ENCODE results near the gene UBE2G2. TPM values are rescaled to one million over a fixed set of nuclear protein-coding genes. Genes with fewer than 3 reads are reported as not detected.

UBE2G2 gene
- total RNA-seq, 1 experiment from 2014 or later: 121 TPM

- Histone ChIP-seq H3K18ac (ENCODE audit: insufficient read length, low read depth, low read length) (peak overlapping the region; percentile 29), H2BK12ac (ENCODE audit: insufficient read length, low read depth, low read length) (no peak overlapping the region), H3K27me3 (ENCODE audit: insufficient read depth, low read length) (no peaks in the 10 kb centered on the region), H2BK15ac (ENCODE audit: low read depth, low read length) (no peak overlapping the region), H3K23ac (ENCODE audit: insufficient read length, low read depth, low read length) (no peak overlapping the region), H4K20me1 (ENCODE audit: control insufficient read depth, insufficient read depth, insufficient read length) (no peaks in the 10 kb centered on the region), H3K4ac (ENCODE audit: low read depth, low read length) (no peak overlapping the region), H4K91ac (ENCODE audit: insufficient read length, low read depth, low read length) (no peak overlapping the region), H3K79me2 (ENCODE audit: insufficient read depth, low read length) (no peaks in the 10 kb centered on the region), H3K27ac (ENCODE audit: insufficient read length, low read depth, low read length) (no peak overlapping the region), H2AFZ (ENCODE audit: low read length) (no peak overlapping the region), H2BK120ac (ENCODE audit: low read depth, low read length, poor library complexity, severe bottlenecking) (no peak overlapping the region), H3K4me1 (ENCODE audit: insufficient read depth, low read length) (peaks cover 3% of the 10 kb centered on the region; the same call in 1 of the 2 replicates), H4K5ac (ENCODE audit: insufficient read length, low read depth, low read length) (no peak overlapping the region), H3K56ac (ENCODE audit: insufficient read length, low read depth, low read length) (no peak overlapping the region), H2AK5ac (ENCODE audit: insufficient read length, low read length) (no peak overlapping the region), H2BK20ac (ENCODE audit: low read depth, low read length, poor library complexity, severe bottlenecking) (no peak overlapping the region), H3K23me2 (ENCODE audit: insufficient read length, low read depth, low read length, poor library complexity, severe bottlenecking) (peaks cover 5% of the 10 kb centered on the region), H3K9ac (ENCODE audit: extremely low read depth, insufficient read length, low read length) (peak overlapping the region; percentile 4), H3K9me3 (ENCODE audit: control insufficient read depth, low read depth, low read length) (peaks cover 6% of the 10 kb centered on the region), H4K8ac (replicated peaks; ENCODE audit: insufficient read length, low read depth, low read length) (no peak overlapping the region), H3K79me1 (ENCODE audit: insufficient read depth, low read depth, low read length, poor library complexity, severe bottlenecking) (no peaks in the 10 kb centered on the region), H3K4me2 (ENCODE audit: insufficient read depth, insufficient read length, low read length) (peak overlapping the region; percentile 42), H2BK5ac (ENCODE audit: insufficient read length, low read length) (no peak overlapping the region), H3T11ph (ENCODE audit: low read length) (no peak overlapping the region), H3K14ac (ENCODE audit: insufficient read depth, low read length) (peak overlapping the region; percentile 68)
- Mint-ChIP-seq H3K27ac (peak overlapping the region in 2 of 3 experiments; percentile 81 to 95; a peak in 4 of 7 replicates), H3K27me3 (ENCODE audit: low read depth) (peaks cover 15% of the 10 kb centered on the region), H3K4me1 (peaks cover 37 to 46% of the 10 kb centered on the region in 2 experiments), H3K36me3 (ENCODE audit: insufficient read depth in 1 of 3, low read depth in 3 of 3) (peaks cover 6 to 12% (median 11%) of the 10 kb centered on the region in 3 experiments), H3K4me3 (peak overlapping the region; percentile 57 to 77), H3K9me3 (peaks cover 21% of the 10 kb centered on the region in 2 experiments)
- no peak for DNase-seq
- TF ChIP-seq CTCF (conservative IDR thresholded peaks at IDR 0.05): no peak
- WGBS (ENCODE audit: extremely low coverage, insufficient read length, low lambda C conversion rate): no CpG with 5 or more reads among the region's 26 CpGs
Measured at GRCh38 chr21:44749116-44749758, 52.4 kb downstream of the UBE2G2 start.

Data from H9 (cell line).